GM12891 (cell line): ENCODE data around the gene PDPN.

Source experiments
- DNase-seq: peaks from one replicate; pipeline ENCODE4 v3.0.0; 2011; ENCODE audit warnings: low spot score; ENCODE audit not compliant: insufficient read length
- FAIRE-seq: peaks from 2 replicates; lab custom pipeline; 2011; peaks lifted over from hg19 to GRCh38; lab: Jason Lieb, UNC
- PAX5 ChIP-seq: IDR thresholded peaks from 2 replicates; pipeline ENCODE4 v1.6.1; 2011; ENCODE audit warnings: low read length, moderate library complexity, mild to moderate bottlenecking; ENCODE audit not compliant: insufficient read depth, severe bottlenecking
- POLR2A ChIP-seq: IDR thresholded peaks from 2 replicates; pipeline ENCODE4 v1.6.1; 2011; ENCODE audit warnings: low read depth, low read length, control low read depth
- POLR2AphosphoS5 ChIP-seq: IDR thresholded peaks from 2 replicates; pipeline ENCODE4 v1.6.1; 2011; ENCODE audit warnings: low read depth, low read length, control low read depth
- POU2F2 ChIP-seq: IDR thresholded peaks from 2 replicates; pipeline ENCODE4 v1.6.1; 2011; ENCODE audit warnings: low read depth, mild to moderate bottlenecking, control low read depth, low read length, moderate library complexity
- SPI1 ChIP-seq: IDR thresholded peaks from 2 replicates; pipeline ENCODE4 v1.6.1; 2011; ENCODE audit warnings: low read depth, low read length, control low read depth
- TAF1 ChIP-seq: IDR thresholded peaks from 2 replicates; pipeline ENCODE4 v1.6.1; 2011; ENCODE audit warnings: low read depth, low read length, control low read depth

PDPN gene

GRCh38 chr1:13651279-13651678 lies 67.6 kb downstream of the PDPN start:
- DNase-seq: no peak
- FAIRE-seq: no peak
- no peak for TF ChIP-seq TAF1
- no peak for TF ChIP-seq PAX5
- TF ChIP-seq POU2F2: no peak
- no peak for TF ChIP-seq SPI1
- no peak for TF ChIP-seq POLR2A
- TF ChIP-seq POLR2AphosphoS5: no peak

- TF ChIP-seq POLR2A (no peak), SPI1 (no peak), TAF1 (no peak), POLR2AphosphoS5 (no peak), PAX5 (no peak), POU2F2 (no peak)
- FAIRE-seq: no peak
- no peak for DNase-seq
These were observed 68.6 kb downstream of the PDPN start for GRCh38 chr1:13652238-13652637.

GRCh38 chr1:13661539-13661938 lies 77.9 kb downstream of the PDPN start:
- DNase-seq (no peak), FAIRE-seq (peak; percentile 13)
- TF ChIP-seq SPI1 (no peak), POLR2A (no peak), POU2F2 (no peak)

- TF ChIP-seq POU2F2 (no peak), SPI1 (no peak), POLR2A (no peak), PAX5 (no peak), POLR2AphosphoS5 (no peak), TAF1 (no peak)
- DNase-seq (no peak), FAIRE-seq (no peak)
These were observed 78.9 kb downstream of the PDPN start for GRCh38 chr1:13662493-13662892.

GRCh38 chr1:13663969-13664368 lies 80.3 kb downstream of the PDPN start:
- TF ChIP-seq POLR2AphosphoS5 (no peak), POU2F2 (no peak), TAF1 (no peak), PAX5 (no peak), SPI1 (no peak), POLR2A (no peak)
- DNase-seq (no peak), FAIRE-seq (no peak)

- DNase-seq (no peak), FAIRE-seq (peak; percentile 70)
- TF ChIP-seq POLR2AphosphoS5: no peak
- TF ChIP-seq SPI1: no peak
- TF ChIP-seq TAF1: no peak
- no peak for TF ChIP-seq PAX5
- TF ChIP-seq POLR2A: no peak
- TF ChIP-seq POU2F2: no peak
These were observed 80.8 kb downstream of the PDPN start for GRCh38 chr1:13664451-13664850.

- FAIRE-seq: no peak
These were observed 82.7 kb downstream of the PDPN start for GRCh38 chr1:13666317-13666716.

More at GRCh38 chr1:13666317-13666716, 82.7 kb downstream of the PDPN start:
- TF ChIP-seq SPI1 (no peak), TAF1 (no peak), POU2F2 (no peak), POLR2AphosphoS5 (no peak), POLR2A (no peak), PAX5 (no peak)
- DNase-seq: no peak
